GM19395 (cell line): ENCODE results near the gene ALKBH5.

ENCODE experiments used
- ATAC-seq: cut with Tn5 transposase; IDR thresholded peaks from one replicate; pipeline ENCODE4 v1.9.1; 2021; ENCODE audit warnings: mild to moderate bottlenecking, moderate library complexity; ENCODE audit not compliant: unreplicated experiment

The ALKBH5 gene

DNA sequence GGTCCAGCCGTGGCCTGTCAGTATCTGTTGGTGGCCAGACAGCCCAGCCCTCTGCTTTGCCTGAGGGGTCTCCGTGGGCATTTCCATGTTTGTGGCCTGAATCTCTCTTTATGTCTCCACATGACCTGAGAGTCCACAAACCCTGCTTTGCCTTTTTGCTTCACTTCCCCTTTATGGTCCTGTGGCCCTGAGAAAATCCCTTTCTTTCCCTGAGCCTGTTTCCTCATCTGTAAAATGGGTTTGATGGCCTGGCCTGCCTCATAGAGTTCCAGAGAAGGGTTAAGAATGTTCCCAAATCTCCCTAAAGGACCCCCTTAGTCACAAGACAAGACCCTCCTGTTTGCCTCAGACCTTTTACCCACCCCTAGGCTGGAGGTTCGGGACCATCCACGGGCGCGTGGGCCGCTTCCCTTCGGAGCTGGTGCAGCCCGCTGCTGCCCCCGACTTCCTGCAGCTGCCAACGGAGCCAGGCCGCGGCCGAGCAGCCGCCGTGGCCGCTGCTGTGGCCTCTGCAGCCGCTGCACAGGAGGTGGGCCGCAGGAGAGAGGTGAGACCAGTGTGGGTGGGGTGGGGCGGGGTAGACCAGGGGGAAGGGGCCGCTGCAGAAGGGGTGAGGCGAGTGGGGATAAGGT is 26.2 kb upstream of the ALKBH5 start:
- no peak for ATAC-seq

- no peak for ATAC-seq
Observed at GRCh38 chr17:18158022-18158600, 25.5 kb upstream of the ALKBH5 start.

DNA sequence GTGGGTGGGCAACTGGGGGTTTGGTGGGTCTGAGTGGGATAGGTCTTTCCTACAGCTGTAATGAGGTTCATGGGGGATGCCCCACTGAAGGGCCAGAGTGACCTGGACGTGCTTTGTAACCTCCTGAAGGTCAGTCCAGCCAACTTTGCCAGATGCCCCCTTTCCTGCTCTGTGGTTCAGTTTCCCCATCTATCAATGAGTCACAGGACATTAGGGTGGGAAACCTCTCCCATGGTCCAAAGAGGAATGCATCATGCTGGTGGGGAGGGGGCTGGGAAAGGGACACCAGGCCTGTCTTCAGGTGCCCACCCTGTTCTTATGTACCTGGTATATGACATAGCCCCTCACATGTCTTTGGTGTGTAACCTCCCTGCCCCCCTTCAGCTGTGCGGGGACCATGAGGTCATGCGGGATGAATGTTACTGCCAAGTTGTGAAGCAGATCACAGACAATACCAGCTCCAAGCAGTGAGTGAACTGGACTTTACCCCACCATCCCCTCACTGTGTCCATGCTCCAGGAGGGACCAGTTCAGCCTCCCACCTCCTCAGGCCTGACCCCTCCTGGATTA is 24.0 kb upstream of the ALKBH5 start:
- ATAC-seq: no peak

GRCh38 chr17:18160128-18160856 is 23.3 kb upstream of the ALKBH5 start:
- ATAC-seq: no peak

- no peak for ATAC-seq
Observed at GRCh38 chr17:18161207-18162145, 22.2 kb upstream of the ALKBH5 start.

DNA sequence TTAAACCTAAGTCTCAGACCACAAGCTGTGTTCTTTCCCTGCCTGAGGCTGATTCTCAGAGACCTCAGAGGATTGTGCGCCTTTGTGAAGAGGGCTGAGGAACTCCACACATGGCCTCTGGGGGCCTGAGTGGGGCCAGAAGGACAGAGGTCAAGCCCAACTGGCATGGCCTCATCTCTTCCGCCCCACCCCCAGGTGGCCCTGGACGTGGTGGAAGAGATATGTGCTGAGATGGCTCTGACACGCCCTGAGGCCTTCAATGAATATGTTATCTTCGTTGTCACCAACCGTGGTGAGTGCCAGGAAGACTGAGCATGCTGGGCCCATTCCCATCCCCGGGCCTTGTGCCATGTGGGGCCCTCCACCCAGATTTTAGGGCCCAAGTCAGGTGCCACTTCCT is 20.1 kb upstream of the ALKBH5 start:
- ATAC-seq: no peak

GRCh38 chr17:18166894-18167293 is 16.7 kb upstream of the ALKBH5 start:
- ATAC-seq: no peak

DNA sequence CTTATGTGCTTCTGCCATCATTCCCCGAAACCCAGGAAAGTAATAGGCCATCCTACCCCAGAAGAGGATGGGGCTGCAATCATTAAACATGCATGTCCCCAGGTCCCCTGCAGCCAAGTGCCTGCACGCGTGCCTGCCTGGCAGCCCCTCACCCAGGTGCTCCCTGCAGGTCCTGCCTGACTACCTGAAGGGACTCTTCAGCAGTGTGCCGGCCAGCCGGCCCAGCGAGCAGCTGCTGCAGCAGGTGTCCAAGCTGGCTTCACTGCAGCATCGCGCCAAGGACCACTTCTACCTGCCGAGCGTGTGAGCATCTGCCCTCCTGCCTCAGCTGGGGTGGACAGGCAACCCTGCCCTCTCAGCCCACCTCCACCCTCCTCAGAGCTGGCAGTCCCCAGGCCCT is 16.2 kb upstream of the ALKBH5 start:
- ATAC-seq: no peak

DNA sequence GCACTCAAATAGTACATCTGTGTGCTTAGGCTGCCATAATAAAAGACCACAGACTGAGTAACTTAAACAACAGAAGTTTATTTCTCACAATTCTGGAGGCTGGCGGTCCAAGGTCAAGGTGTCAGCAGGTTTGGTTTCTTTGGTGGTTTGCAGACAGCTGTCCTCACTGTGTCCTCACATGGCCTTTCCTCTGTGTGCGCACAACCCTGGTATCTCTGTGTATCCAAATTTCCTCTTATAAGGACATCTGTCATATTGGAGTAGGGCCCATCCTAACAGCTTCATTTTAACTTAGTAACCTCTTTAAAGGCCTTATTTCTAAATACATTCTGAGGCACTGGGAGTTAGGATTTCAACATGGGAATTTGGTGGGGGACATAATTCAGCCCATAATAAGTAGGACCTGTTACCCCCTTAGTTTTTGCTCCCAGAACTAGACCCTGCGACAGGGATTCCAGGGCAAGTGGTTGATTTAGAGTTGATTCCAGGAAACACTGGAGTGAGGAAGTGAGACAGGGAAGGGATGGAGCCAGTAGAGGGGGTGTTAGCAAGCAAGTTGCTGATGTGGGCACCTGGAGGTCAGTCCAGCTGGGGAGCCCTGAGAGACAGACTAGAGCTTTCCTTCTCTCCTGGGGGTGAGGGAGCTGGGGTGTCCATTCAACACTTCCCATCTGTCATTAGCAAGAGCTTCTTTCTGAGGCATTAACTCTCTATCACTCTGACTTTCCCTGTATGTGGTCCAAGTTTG is 10.9 kb upstream of the ALKBH5 start:
- ATAC-seq: no peak

DNA sequence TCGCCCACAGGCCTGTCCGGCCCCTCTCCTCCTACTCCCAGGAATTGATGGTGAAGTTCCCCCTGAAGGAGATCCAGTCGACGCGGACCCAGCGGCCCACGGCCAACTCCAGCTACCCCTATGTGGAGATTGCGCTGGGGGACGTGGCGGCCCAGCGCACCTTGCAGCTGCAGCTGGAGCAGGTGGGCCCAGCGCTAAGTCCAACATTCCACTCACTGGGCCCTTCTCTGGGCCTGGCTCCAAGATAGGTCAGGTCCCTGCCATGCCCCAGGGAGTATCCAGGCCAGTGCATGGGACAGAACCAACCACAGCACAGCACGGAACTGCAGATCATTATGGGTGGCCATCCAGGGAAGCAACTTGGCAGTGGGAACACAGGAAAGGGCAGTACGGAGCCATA is 9.9 kb upstream of the ALKBH5 start:
- no peak for ATAC-seq

DNA sequence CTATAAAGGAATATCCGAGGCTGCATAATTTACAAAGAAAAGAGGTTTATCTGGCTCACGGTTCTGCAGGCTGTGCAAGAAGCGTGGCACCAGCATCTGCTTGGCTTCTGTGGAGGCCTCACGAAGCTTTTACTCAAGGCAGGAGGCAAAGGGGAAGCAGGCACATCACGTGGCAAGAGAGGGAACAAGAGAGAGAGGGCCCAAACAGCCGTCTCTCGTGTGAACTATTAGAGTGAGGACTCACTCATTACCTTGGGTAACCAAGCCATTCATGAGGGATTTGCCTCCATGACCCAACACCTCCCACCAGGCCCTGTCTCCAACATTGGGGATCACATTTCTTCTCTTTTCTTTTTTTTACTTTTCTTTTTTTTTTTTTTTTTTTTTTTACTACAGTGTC is 7.5 kb upstream of the ALKBH5 start:
- no peak for ATAC-seq

- no peak for ATAC-seq
Observed at GRCh38 chr17:18177133-18177532, 6.5 kb upstream of the ALKBH5 start.

DNA sequence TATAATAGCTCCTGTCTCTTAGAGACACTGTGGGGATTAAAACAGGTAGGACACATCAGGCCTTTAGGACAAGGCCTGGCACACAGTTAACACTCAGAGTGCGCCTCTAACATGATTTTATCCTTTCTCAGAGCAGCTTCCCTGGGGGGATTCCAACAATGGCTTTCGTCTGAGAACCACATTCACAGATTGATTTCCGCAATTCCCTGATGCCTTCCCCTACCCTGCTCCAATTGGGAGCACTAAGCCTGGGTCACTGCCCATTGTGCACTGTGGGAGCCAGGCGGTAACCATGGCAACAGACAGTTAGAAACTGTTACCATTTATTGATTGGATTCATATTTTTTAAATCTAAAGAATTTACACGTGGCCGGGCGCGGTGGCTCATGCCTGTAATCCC is 5.9 kb upstream of the ALKBH5 start:
- no peak for ATAC-seq

- ATAC-seq: no peak
Observed at GRCh38 chr17:18179196-18179595, 4.4 kb upstream of the ALKBH5 start.

DNA sequence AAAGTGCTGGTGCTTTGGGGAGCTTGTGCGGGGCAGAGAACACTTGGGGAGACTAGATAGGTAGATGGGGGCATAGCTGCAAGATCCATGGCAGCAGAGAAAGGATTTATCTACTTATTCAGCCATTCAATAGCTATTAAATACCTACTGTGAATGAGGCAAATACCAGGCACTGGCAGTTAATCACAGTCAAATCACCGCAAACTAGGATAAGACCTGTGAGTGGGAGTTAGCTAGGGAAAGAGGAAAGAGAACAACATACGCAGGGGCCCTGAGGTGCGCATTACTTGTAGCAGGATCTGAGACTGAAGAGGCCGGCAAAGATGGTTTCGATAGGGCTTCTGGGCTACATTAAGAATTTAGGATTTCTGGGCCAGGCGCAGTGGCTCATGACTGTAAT is 3.8 kb upstream of the ALKBH5 start:
- no peak for ATAC-seq

- ATAC-seq: no peak
Observed at GRCh38 chr17:18181358-18181757, 2.3 kb upstream of the ALKBH5 start.

GRCh38 chr17:18182110-18182977 is 1.3 kb upstream of the ALKBH5 start:
- ATAC-seq: no peak

- peak; percentile 48 for ATAC-seq
Observed at GRCh38 chr17:18182978-18183333, 672 bp upstream of the ALKBH5 start.
